GM08714 (cell line): Measurements from ENCODE around the gene SLC13A5.

Experiments used
- H3K4me3 ChIP-seq: fragments of 200-500 bp; sonication (Bioruptor generic); 2 replicates; pipeline ENCODE4 v1.5.1; 2014; ENCODE audit warnings: mild to moderate bottlenecking, low read length, inconsistent platforms
- ZNF274 ChIP-seq: IDR thresholded peaks from 2 replicates; pipeline ENCODE4 v1.6.1; 2012; ENCODE audit warnings: mild to moderate bottlenecking, low read depth, low read length

The SLC13A5 gene

DNA sequence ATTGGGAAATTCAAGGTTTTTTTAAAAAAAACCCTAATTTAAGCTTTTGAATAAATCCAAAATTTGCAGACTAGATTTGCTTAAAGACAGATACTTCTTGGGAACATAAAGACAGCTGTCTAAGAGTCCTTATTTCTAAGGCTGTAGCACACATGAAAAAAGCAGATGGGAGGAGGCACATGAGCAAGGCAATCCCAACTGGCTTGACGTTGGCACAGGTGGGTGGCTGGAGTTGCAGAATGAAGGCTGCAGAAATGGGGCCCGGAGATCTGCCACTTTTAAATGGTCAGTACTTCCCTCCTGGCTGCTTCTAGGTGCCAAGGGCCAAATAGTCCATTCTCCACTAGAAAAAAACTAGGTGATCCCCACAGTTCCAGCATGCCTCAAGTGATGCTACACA lies 77.1 kb downstream of the SLC13A5 start:
- no peak for TF ChIP-seq ZNF274
- H3K4me3 ChIP-seq: no peak overlapping the region
